Bone marrow (tissue), 2 donors: ENCODE results near the gene NRXN3.
"Not testable (repeated sequence)": the region's sequence is repeated elsewhere in the genome, so short reads cannot be mapped to it uniquely, and the experiment has no call there.

Experiments used
- DNase-seq, 2 donors: peaks; one replicate each; lab custom pipeline; 2025; lab: John Stamatoyannopoulos, UW

Gene NRXN3

DNA sequence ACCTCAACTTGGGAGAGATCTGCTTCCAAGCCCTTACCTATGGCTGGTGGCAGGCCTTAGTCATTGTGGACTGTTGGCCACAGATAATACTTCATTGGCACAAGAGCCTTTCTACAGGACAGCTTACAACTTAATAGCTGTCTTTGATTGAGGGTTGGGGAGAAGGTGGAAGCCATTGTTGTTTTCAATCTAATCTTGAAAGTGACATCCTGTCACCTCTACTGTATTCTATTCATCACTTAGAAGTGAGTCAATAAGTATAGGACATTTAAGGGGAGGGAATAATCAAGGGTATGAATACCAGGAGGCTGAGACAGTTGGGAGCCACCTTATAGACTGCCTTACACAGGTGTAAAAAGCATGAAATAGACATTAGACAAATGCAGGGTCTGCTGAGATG is 906.3 kb downstream of the NRXN3 start:
- no peak for DNase-seq

DNA sequence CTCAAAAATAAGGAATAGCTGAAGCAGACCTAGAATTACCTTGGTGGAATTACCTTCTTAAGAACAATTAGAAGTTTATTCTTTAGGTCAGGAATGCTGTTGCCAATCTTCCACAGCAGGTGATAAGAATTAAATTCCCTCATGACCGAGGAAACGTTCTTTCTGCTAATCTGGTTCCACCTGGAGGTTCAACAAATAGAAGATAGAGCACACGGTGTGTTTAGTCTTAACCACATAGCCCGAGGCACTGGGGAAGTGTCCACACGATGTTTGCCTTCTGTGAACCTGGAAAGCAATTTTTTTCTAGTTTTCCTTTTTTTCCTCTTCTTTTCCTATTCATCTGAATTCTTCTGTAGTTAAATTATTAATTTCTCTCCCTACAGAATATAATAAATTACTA is 906.9 kb downstream of the NRXN3 start:
- no peak for DNase-seq

GRCh38 chr14:79080040-79080439 is 909.9 kb downstream of the NRXN3 start:
- no peak for DNase-seq

DNA sequence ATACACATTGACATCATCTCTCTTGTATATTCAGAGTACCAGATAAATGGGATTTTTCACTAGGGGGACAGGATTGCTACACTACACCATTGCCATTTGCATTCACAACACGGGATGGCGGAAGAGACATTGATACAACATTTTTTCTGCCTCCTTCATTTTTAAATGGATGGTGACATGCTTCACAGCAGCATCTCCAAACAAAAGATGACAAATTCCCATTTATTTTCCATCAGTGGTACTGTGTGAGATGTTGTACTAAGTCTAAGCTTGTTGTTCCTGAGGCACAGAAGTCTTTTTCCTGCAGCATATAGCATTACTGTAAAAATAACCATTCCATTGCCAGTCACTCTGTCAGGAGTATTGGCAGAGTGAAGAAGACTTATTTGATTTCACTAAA is 912.7 kb downstream of the NRXN3 start:
- no peak for DNase-seq

DNA sequence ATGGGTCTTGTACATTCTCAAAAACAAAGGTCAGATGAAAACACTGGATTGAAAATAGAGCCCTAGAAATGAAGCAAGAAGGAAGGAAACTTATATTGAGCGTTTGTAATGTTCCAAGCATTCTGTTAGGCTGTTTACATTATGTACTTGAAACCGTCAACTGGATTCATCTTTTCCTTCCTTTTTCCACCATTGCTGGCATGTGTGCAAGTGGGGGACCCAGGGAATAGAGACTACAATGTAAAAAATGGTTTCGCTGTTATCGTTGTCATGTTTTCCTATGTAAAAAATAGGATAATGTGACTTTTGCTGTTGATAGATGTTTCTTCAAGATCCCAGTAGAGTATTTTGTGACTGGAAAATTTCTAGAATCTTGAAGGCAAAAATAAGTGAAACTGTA is 913.2 kb downstream of the NRXN3 start:
- DNase-seq = no peak

- DNase-seq = no peak
These were observed 914.7 kb downstream of the NRXN3 start for GRCh38 chr14:79084861-79085260.

DNA sequence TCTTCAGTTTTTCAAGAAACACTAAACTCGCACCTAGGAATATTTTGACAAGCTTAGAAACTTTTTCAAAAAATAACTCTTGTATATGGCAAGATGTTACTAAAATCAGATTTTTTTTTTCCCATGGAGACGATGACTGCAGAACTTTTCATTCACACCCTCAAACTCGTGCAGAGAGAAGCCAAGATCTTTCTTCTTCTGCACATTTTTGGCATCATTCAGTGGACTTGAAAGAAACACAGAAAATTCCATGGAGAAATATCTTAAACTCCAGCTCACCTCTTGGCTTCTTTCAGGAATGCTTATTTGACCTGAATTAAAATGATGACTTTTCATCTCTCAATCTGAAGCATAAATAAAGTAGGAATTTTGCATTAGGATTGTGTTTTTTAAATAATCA is 919.4 kb downstream of the NRXN3 start:
- DNase-seq = no peak

- no peak for DNase-seq
These were observed 920.5 kb downstream of the NRXN3 start for GRCh38 chr14:79090641-79091180.

GRCh38 chr14:79091381-79091963 is 921.3 kb downstream of the NRXN3 start:
- DNase-seq = no peak

GRCh38 chr14:79093531-79093930 is 923.4 kb downstream of the NRXN3 start:
- DNase-seq = no peak

DNA sequence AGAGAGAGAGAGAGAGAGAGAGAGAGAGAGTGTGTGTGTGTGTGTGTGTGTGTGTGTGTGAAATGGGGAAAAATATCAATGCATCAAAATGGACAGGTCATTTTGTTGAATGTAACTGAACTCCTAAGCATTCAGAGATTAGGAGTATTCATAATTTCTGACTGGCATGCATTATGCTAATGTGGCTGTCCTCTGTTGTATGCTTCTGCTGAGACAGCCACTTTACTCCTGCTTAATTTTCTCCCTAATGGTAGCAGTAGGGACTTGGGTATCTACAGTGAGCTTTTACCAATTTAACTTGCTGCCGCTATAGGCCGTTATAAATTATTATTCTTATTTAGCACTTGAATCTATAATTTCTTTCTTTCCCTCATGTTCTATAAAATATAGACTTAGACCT is 924.8 kb downstream of the NRXN3 start:
- DNase-seq = no peak

- DNase-seq = no peak
These were observed 926.6 kb downstream of the NRXN3 start for GRCh38 chr14:79096811-79097210.

DNA sequence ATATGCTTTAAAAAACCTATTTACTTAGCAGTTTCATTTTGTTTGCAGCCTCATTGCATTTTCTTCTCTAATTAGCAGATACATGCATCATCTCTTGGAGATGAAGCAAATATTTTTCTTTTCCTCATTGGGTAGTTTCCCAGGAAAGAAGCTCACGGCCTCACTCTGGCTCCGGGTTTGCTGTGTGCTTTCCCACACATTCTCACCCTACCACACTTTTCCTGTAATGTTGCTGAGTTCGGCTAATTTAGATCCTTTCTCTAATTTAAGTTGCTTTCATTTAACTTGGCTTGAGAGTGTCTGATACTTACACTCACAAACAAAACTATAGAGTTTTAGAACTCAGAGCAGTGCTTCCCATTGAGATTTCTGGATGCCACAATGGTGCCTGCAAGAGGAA is 928.2 kb downstream of the NRXN3 start:
- DNase-seq = no peak

DNA sequence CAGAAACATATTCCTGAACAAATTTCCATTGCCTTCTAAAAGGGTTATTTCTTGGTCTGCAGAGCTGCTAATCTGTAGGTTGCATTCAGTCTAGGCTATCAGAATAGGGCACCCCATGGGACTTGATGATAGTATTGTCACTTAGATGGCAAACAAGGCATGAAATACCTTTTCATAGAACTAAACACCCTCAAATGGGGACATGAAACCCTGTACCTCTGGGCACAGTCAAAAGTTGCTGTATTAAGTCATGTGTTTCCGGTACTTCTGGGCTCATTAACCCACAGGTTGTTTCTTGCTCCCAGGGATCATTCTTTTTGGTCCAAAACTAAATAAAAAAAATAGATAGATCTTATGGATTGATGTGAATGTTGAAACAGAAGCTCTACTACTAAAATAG is 930.4 kb downstream of the NRXN3 start:
- DNase-seq = no peak

- DNase-seq = no peak
These were observed 931.2 kb downstream of the NRXN3 start for GRCh38 chr14:79101388-79101787.

DNA sequence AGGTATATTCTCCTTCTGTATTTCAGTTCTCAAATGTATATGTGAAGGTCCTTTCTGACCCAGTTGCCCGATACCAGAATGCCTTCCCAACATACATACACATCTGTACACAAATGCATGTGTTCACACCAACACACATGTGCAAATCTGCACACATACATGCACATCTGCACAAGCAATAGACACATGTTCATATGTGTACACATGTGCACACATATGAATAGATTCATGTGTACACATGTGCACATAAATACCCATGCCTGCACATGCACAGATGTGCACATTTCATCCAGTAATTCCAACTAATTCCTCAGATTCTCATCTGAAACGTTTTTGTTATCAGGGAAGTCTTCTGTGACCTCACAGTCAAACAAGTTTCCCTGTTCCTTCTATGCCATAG is 933.6 kb downstream of the NRXN3 start:
- DNase-seq = no peak

DNA sequence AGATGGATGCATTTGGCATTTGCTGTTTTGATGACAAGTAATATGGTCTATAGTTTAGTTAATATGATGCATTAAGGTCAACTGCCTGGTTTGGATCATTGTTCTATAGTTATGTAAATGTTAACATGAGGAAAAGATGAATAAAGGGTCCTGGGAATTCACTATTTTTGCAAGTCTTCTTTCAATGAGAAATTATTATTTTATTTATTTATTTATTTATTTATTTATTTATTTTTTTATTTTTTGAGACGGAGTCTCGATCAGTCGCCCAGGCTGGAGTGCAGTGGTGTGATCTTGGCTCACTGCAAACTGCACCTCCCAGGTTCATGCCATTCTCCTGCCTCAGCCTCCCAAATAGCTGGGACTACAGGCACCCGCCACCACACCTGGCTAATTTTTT is 940.4 kb downstream of the NRXN3 start:
- not testable (repeated sequence) for DNase-seq

GRCh38 chr14:79111987-79112501 is 941.9 kb downstream of the NRXN3 start:
- no peak for DNase-seq

- DNase-seq = no peak
These were observed 947.4 kb downstream of the NRXN3 start for GRCh38 chr14:79117561-79117960.

GRCh38 chr14:79118291-79118690 is 948.1 kb downstream of the NRXN3 start:
- DNase-seq = no peak

DNA sequence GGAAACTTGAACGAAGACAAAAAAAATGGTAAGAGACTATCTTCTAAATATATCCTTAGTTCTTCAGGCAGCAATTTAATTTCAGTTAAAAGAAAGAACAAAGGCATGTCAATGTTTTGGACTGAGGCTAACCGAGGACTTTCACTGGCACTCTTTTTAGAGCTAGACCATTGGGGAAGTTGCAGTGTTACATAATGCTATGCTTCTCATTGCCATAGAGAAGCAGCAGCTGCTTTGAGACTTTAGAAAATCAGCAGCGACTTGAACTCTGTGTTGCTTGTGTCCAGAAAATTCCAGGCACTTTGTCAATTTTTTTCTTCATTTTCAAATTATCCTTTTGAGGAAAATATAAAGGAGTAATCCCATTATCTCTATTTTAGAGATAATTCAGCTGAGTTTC is 964.2 kb downstream of the NRXN3 start:
- DNase-seq = no peak

- no peak for DNase-seq
These were observed 966.2 kb downstream of the NRXN3 start for GRCh38 chr14:79136071-79137044.

DNA sequence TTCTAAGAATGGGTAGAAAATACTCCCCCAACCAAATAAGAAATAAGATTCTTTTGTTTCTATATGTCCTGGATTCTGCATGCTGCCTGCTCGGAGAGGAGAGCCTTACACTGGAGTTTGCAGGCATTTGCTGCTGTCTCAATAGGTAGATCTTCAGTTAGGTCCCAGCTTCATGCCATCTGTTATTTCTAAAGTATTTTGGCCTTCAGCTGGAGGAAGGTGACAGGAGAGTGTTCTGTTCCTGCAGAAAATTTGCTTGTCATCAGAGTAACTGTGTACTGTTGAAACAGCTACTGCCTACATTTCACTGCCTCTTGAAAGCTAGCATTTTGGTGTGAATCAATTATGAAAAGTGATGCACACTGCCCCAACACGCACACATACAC is 966.9 kb downstream of the NRXN3 start:
- no peak for DNase-seq
